Measurements from ENCODE around the gene FGFBP1.
"Not testable (repeated sequence)": the region's sequence is repeated elsewhere in the genome, so short reads cannot be mapped to it uniquely, and the experiment has no call there.

Gene FGFBP1

DNA sequence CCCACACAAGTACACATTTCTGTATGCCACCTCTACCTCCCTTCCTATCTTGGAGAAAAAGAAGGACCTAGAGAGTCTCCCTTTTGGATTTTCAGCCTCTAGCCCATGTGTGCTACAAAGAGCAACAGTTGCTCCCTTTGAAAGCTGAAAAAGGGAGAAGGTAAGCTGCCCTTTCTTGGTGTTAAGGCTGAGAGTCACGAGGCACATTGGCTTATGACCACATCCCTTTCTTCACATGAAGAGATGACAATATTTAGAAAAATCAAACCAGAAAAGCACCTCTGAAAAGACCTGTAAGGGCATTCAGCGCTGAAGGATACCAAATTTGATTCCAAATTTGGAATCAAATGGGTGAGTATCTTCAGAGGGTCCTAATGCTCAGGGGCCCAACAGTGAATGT lies 6.4 kb upstream of the FGFBP1 start:
- DNase-seq, result no peak

- no peak for DNase-seq
Observed at GRCh38 chr4:15942283-15942682, 3.7 kb upstream of the FGFBP1 start.

DNA sequence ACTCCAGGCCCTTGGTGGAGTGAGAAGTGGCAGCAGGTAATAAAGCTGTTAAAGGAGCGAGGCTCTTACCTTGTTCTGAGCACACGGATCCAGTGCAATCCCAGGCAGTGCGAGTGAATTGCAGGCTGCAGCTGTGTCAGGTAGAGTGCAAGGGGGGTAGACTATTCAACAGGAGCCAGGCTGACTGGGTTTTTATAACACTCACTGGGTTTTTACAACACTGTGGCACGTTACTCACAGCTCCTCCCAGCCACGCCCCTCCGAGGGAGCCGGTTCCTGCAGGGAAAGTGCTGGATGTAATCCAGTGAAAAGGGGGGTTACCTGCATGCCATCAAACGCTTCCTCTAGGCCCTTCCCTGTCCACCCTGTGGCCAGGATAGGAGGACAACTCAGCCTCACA lies 358 bp downstream of the FGFBP1 start:
- DNase-seq, result no peak

DNA sequence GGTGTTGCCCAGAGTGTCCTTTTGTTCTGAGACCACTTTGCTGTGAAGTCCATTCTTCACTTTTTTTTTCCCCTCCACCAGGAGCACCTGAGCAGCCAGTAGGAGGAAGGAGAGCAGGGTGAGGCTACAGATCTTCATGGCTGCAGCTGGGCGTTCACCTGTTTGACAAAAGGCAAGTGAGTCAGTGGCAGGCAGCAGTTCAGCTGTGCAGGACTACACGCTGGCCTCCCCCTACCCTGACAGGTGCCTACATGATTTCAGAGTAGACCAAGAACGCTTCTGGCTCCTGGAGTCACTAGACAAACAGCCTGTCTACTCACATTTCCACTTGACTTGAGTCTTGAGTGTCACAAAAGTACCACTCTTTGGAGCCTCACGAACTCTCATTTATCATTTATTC lies 2.0 kb downstream of the FGFBP1 start:
- DNase-seq, result no peak

- DNase-seq, result no peak
Observed at GRCh38 chr4:15935504-15936402, 2.8 kb downstream of the FGFBP1 start.

GRCh38 chr4:15934259-15934658 lies 4.3 kb downstream of the FGFBP1 start:
- no peak for DNase-seq

DNA sequence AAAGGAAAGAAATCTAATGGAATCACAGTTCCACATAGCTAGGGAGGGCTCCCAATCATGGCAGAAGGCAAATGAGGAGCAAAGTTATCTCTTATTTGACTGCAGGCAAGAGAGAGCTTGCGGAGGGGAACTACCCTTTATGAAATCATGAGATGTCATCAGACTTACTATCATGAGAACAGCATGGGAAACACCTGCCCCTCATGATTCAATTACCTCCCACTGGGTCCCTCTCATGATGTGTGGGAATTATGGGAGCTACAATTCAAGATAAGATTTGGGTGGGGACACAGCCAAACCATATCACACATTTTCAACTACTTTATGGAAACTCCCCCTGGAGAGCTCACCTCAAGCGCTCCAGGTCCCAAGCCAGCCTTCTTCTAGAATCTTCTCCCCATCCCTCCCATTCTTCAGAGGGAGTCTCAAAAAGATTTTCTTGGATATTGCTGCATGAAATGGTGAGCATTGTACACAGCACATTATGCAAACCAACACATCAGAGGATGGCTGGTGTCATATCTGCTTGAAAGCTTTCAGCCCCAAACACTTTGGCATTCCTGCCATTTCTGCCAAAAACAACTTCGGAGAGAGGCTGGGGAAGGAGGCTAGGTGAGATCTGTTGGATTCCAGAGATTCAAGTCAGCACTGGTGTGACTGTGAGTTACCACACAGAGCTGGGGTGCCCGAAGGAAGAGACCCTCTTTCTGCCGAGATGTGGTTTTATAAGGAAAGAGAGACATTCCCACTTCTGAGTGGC lies 6.9 kb downstream of the FGFBP1 start:
- no peak for DNase-seq

DNA sequence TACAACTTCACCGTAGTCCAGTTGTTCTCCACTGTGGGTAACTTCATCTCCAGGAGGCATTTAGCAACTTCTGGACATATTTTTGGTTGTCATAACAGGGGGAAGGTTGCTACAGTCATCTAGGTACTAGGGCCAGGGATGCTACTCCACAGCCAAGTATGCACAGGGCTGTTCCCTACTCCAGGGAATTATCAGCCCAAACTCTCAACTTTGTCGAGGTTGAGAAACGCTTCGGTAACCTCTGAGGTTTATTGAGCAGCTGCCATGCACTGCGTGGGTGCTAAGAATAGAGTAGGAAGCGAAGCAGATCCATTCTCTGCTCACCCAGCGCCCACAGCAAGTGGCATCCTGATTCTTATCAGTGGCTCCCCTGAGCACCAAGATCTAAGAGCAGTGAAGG lies 8.2 kb downstream of the FGFBP1 start:
- no peak for DNase-seq

DNA sequence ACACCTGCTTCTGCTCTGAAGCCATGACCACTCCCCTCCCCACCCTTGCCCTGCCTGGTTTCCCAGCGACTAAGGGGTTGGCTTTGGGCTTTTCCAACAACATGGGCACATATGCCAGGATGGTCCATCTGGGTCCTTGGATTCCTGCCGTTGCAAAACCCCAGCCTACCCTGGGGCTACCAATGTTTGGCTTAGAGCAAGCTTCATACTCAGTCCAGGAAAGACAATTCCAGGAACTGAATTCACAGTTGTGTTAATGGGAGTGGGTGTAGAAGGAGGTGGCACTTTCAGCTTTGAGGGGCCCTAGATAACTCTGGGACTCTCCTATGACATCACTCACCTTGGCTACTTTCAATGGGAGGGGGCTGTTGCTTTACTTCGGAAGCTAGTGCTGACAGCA lies 9.0 kb downstream of the FGFBP1 start:
- DNase-seq, result no peak

DNA sequence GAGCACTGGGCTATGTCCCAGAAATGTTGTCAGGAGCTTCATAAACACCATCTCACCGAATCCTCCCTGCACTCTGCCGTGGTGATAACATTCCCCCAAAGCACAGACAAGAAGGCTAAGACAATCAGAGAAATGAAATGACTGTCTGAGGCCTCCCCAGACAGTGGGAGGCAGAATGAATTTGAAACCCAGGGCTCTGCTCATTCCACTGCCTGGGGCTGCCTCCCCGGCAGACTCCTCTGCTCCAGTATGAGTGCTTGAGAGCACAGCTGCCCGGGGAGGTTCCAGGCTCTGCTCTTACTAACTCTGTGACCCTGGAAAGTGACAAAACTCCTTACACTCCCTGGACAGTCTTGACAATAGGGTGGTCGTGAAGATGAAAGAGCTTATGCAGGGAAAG lies 9.7 kb downstream of the FGFBP1 start:
- DNase-seq, result no peak

DNA sequence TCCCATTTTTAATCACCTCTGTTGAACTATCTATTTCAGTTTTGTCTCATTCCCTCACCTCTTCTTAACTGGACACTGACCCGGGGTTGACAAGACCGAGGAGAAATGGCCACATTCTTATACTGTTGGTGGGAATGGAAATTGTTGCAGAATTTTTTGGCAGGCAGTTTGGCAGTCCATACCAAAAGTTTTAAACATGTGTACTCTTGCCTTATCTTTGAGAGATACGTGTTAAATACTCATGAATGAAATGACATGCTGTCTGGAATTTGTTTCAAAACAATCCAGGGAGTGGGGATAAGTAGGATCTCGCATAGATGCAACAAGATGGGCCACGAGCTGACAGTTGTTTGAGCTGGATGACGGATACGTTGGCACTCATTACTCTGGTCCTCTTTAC lies 12.1 kb downstream of the FGFBP1 start:
- no peak for DNase-seq

DNA sequence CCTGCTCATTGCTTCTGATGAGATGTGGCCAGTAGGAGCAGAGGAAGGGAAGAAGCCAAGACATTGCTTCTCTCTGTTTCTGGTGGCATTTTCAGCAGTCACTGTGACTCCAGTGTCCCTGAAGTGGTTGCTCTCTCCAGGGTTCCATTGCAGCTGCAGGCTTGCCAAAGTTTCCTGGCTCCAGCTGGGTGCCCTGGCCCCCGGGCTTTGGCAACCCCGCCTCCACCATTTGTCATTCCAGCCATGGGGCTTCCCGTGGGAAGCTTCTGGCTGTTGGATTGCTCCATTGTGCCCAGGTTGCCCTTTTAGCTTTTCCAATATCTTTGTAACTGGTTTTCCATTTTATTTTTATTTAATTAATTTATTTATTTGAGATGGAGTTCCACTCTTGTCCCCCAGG lies 12.7 kb downstream of the FGFBP1 start:
- DNase-seq, result no peak

GRCh38 chr4:15921592-15921932 lies 17.0 kb downstream of the FGFBP1 start:
- DNase-seq, result no peak

DNA sequence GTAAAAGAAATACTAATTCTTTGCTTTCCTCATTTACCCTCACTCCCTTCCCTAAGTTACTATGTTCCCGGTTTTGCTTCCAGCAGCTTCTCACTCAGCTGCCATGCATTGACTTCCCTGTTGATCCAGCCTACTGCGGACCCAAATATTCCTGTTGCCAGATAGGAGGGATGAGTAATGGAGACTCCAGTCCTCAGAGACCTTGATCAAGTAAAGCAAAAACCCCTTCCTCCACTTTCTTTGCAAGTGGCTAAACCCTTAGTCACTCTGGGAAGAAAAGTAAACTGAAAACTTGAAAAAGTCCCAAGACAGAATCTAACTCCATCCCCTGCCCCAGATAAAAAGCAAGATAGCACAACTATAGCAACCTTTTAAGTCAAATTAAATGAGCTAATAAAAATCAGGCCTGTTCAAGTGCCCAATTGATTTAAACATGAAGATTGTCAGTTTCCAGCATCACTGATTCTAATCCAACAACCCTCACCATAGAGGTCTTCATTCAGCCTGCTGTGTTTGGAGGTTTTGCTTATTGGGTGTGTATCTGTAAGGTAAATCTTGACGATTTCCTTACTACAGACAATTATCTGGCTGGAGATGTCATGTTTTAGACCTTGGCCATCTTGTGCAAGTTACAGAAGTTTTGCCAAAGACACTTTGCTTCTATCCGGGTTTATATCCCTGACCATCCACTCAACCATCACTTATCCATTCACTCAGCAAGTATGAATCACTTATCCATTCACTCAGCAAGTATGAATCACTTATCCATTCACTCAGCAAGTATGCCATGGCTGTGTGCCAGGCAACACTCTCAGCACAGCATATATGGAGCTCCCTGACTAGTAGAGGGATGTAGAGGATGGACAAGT lies 17.6 kb downstream of the FGFBP1 start:
- DNase-seq, result no peak

DNA sequence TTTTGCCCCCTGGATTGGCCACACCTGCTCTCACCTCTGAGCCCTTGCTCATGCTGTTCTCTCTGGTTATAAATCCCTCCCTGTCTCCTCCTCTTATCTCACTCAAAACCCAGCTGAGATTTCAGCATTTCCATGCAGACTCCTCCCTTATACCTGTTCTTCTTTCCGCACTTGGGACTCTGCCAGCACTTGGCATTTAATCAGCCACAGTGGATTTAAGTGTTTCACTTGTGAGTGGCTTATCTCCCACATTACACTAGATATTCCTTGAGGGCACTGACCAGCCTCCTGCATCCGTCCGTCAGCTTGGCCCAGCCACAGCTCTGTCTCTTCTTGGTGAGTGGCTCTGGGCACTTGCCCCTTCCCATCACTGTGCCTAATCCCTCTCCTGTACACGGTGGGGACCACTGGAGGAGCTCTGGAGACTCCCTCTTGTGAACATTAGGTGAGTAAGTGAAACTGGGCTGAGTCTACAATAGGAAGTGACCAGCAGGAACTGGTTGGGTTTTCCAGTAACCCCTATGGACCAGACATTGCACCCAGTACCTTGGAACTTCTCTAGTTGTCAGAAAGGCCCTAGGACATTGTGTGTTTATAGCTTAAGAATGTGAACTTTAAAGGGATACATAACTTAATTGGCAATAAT lies 19.9 kb downstream of the FGFBP1 start:
- DNase-seq, result no peak

DNA sequence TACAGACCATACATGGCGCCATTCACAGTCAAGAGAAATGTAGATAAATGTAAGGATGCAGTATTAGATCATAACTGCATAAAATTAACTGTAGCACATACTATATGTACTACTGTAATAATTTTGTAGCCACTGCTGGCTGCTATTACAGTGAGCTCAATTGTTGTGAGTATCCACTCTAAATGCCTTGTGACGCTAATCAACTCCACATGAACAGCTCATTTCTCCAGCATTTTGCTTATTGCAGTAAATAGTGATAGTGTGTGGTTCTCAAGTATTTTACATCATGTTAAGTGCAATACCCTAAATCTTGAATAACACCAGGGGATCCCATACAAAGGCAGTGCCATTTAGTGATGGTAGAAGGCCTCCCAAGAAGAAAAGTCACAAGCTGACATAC lies 21.2 kb downstream of the FGFBP1 start:
- no peak for DNase-seq

- not testable (repeated sequence) for DNase-seq
Observed at GRCh38 chr4:15916358-15916757, 22.2 kb downstream of the FGFBP1 start.

DNA sequence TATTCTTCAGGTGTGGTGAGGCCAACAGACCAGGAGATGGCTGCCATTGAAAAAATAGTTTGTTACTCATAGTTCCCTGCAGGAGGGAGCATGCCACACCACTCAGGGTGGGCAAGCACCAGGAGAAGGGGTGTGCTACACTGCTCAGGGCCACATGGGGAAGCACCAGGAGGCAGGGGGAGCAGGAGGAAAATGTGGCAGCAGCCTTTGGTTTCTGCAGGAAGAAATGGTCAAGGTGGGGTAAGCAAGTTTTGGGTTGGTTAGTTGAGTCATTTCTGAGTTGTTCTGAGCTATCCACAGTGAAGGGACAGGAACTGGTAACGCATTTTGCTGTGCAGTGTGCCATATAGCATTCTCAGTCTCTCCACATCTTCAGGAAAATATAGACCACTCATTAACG lies 23.8 kb downstream of the FGFBP1 start:
- DNase-seq, result no peak

DNA sequence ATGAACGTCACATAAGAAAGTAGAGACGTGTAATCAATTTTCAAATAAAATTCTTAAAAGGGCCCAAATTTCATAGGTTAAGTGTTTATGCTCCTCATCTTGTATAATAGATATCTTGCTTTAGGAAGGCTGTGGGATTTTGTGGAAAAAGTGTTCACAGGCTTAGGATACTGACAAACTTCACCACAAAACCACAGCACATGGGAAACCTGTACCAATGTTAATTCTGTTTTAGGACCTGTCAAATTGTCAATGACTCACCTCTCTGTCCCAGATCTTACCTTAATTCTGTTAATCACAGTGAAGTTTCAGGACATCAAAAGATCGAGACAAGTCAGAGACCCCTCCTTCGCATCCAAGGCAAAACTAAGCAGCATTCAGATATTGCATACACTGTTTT lies 24.2 kb downstream of the FGFBP1 start:
- DNase-seq, result no peak

GRCh38 chr4:15913631-15913970 lies 24.9 kb downstream of the FGFBP1 start:
- DNase-seq, result no peak

- no peak for DNase-seq
Observed at GRCh38 chr4:15912961-15913630, 25.4 kb downstream of the FGFBP1 start.

DNA sequence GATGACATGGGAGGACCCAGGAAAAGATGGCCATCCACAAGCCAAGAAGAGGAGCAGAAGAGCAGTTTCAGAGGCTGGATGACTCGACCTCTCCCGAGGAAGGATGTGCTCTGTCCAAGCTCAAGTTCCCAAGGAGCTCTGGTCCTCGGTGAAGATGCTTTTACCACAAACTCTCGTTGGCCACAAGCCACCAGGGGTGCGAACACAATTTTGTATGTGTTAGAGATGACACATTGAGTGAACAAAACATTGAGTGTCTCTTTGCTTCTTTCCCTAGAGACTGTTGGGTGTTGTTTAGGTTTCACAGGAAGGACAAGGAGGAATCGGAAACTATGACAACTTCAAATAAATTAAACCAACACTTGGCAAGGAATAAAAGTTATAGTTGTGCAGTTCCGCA lies 26.3 kb downstream of the FGFBP1 start:
- no peak for DNase-seq

All from T-helper 9 cell (primary cell).